NCI-H1092 treated with DMSO at 0.1 percent for 48 hours (cell line): ENCODE data around the gene NEB.

ENCODE experiments used
- DNase-seq: peaks from one replicate; lab custom pipeline; 2025; lab: John Stamatoyannopoulos, UW

NEB gene

DNA sequence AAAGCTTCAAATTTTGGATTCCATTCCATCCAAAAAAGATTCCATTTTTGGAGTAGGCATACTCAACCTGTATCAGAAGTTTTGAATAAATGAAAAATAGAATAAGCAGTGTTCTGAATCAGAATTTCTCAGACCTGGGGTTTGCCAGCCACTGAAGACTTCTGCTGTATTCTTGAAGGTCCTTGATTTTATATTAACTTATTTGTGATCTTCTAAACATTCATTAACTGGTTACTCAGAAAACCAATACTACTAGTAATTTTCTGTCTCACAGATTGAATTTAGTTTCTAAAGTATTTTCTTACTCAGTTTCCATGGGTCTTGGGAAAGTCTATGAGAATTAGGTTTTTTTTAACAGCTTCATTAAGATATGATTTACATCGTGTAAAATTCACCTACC, 263.7 kb downstream of the NEB start:
- no peak for DNase-seq

DNA sequence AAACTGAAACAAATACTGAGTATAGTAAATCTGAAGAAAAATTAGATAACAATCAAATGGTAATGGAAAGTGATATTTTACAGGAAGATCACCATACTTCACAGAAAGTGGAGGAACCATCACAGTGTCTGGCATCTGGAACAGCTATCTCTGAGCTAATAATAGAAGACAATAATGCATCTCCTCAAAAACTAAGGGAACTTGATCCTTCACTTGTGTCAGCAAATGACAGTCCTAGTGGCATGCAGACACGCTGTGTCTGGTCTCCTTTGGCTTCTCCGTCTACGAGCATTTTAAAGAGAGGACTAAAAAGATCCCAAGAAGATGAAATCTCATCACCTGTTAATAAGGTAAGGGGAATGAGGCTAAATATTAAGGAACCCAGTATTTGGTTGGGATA, 268.5 kb downstream of the NEB start:
- no peak for DNase-seq

DNA sequence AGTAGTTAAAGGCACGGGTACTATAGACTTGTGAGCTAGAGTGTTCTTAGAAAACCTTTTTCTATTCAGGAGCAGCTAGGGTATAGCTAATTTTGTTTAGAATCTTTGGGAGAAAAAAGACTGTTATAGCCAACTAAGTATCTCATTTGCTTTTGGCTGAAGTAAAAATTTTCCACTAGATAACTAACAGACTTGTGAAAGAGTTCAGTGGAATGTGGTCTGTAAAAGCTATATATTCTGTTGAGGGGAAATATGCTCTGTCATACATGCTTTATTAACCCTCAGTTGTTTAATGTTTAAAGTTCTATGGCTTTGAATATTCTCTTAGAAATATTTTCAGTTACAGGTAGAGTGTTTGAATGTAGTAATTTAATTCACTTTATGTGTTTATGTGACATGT, 274.9 kb downstream of the NEB start:
- DNase-seq = no peak

DNA sequence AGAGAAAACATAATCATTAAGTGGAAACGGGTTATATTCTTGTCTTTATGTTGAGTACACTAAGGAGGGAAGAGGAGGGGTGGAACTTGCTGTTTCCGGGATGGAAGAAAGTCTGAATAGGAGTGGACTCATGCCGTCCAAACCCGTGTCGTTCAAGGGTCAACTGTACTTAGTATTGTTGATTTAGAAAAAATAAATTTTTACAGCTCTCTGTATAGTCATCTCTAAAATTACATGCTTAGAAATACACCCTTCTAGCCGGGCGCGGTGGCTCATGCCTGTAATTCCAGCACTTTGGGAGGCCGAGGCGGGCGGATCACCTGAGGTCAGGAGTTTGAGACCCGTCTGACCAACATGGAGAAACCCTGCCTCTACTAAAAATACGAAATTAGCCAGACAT, 295.1 kb downstream of the NEB start:
- no peak for DNase-seq

DNA sequence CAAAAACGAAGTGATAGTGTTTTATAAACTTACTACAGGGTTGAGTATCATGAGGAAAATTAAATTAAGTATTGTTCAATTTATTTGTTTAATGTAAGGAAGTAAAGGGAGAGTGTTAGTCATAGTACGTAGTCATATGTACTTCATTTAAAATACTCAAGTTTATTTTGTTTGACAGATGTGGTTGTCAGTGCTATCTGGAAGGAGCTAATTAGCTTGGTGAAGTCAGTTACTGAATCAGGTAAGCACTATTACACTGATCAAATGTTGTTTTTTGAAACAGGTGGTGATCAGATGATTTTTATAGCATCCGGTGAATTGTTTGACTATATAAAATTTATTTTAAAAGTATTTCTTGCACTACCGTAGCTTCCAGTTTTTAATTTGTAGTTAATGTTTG, 295.8 kb downstream of the NEB start:
- no peak for DNase-seq

DNA sequence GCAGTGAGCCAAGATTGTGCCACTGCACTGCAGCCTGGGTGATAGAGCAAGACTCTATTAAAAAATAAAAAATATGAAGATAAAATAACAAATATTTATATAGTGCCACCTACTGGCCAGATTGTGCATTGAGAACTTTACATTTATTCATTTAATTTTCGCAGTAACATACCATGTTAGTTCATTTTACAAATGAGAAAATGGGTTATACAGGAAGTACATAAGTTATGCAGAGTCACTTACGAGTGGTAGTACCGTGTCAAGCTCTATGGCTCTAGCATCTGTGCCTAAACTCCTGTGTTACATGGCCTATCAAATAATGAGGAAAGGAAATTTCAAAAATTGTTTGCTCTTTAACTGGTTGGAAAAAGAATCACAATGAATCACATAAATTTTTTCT, 296.6 kb downstream of the NEB start:
- peak; percentile 8 for DNase-seq
